HepG2 (cell line): ENCODE measurements around the gene RAE1. TPM values are rescaled to one million over a fixed set of nuclear protein-coding genes. Genes with fewer than 3 reads are reported as not detected.

Experiments
- ATAC-seq: fragments of 200-7000 bp; cut with Tn5 transposase; 3 replicates; pipeline ENCODE4 v1.9.1; 2020; ENCODE audit warnings: mild to moderate bottlenecking, moderate library complexity
- BruUV-seq: library from RNA; stranded (reverse); fragments of 400-500 nt; replicated peaks from 2 replicates; lab custom pipeline; 2021; lab: Mats Ljungman, UMichigan
- CTCF ChIA-PET: fragments of 300-600 bp; formaldehyde crosslinking; extraction: SDS; loops from one replicate; lab custom pipeline; 2021; ENCODE audit warnings: low total read pairs, inconsistent platforms, low intra/inter-chr PET ratio; lab: Yijun Ruan, JAX
- POLR2A ChIA-PET: fragments of 350-600 bp; sonication (Branson Sonifier 250); formaldehyde crosslinking; loops from one replicate; lab custom pipeline; 2020; ENCODE audit warnings: antibody characterized with exemption, inconsistent platforms; lab: Yijun Ruan, JAX
- DNase-seq: peaks from one replicate; pipeline ENCODE4 v3.0.0-alpha.2; 2015; ENCODE audit warnings: low spot score
- FAIRE-seq: peaks from 3 replicates; lab custom pipeline; 2011; peaks lifted over from hg19 to GRCh38; lab: Jason Lieb, UNC
- H2AFZ ChIP-seq: one replicate; pipeline ENCODE4 v1.6.1; 2011; ENCODE audit warnings: low read length, inconsistent platforms
- H3K27ac ChIP-seq: fragments of 300-600 bp; 3 replicates; pipeline ENCODE4 v1.8.0; 2011; ENCODE audit warnings: mixed run types, mild to moderate bottlenecking, mixed read lengths, low read length, inconsistent platforms; ENCODE audit not compliant: insufficient read depth; ENCODE audit errors: extremely low read length
- H3K27me3 ChIP-seq, 2 experiments: fragments of 200-600 bp in 1 of 2; 2 replicates in 1 of 2; 3 replicates in 1 of 2; pipeline versions ENCODE4 v1.6.0 to v1.8.0; 2011; ENCODE audit warnings: low read length in 2 of 2, mild to moderate bottlenecking in 2 of 2, moderate library complexity in 2 of 2, inconsistent platforms in 1 of 2; ENCODE audit not compliant: insufficient read depth in 2 of 2, control insufficient read depth in 1 of 2
- H3K36me3 ChIP-seq, 2 experiments: fragments of 200-600 bp in 1 of 2; replicated peaks in 1 of 2; 2 replicates in 1 of 2; 3 replicates in 1 of 2; pipeline versions ENCODE4 v1.5.1 to v1.8.0; 2011; ENCODE audit warnings: low read length in 2 of 2, inconsistent platforms in 1 of 2; ENCODE audit not compliant: insufficient read depth in 2 of 2, control insufficient read depth in 1 of 2
- H3K4me1 ChIP-seq: 2 replicates; pipeline ENCODE4 v1.5.1; 2012; ENCODE audit warnings: low read length, inconsistent platforms; ENCODE audit not compliant: insufficient read depth
- H3K4me2 ChIP-seq: 2 replicates; pipeline ENCODE4 v1.6.0; 2011; ENCODE audit warnings: low read depth, low read length, inconsistent platforms
- H3K4me3 ChIP-seq, 3 experiments: fragments of 200-600 bp in 1 of 3; sonication (generic), shearing (Covaris generic) in 1 of 3; replicated peaks in 1 of 3; 2 replicates each; pipeline ENCODE4 v1.5.1; 2011 to 2016; ENCODE audit warnings: low read length in 3 of 3, inconsistent platforms in 2 of 3, low read depth in 2 of 3, mild to moderate bottlenecking in 2 of 3, control low read depth in 1 of 3, mixed read lengths in 1 of 3; ENCODE audit not compliant: insufficient read depth in 1 of 3
- H3K79me2 ChIP-seq: one replicate; pipeline ENCODE4 v1.6.1; 2011; ENCODE audit warnings: low read length, inconsistent platforms; ENCODE audit not compliant: insufficient read depth
- H3K9ac ChIP-seq: 2 replicates; pipeline ENCODE4 v1.6.0; 2011; ENCODE audit warnings: mild to moderate bottlenecking, low read depth, low read length, inconsistent platforms; ENCODE audit not compliant: insufficient read depth
- H3K9me3 ChIP-seq: 2 replicates; pipeline ENCODE4 v1.5.1; 2012; ENCODE audit warnings: mild to moderate bottlenecking, low read length
- H4K20me1 ChIP-seq: 2 replicates; pipeline ENCODE4 v1.6.0; 2011; ENCODE audit warnings: inconsistent platforms, mild to moderate bottlenecking, low read length, moderate library complexity; ENCODE audit not compliant: insufficient read depth
- ERF ChIP-seq: IDR thresholded peaks from 2 replicates; pipeline ENCODE4 v1.6.1; 2018; ENCODE audit warnings: missing biosample characterization, missing genetic modification reagents
- SETDB1 ChIP-seq: sonication (generic); formaldehyde crosslinking; IDR thresholded peaks from 2 replicates; pipeline ENCODE4 v1.5.1; 2020; ENCODE audit warnings: missing genetic modification reagents, mild to moderate bottlenecking, borderline replicate concordance
- SRSF4 ChIP-seq: fragments of 200-400 bp; formaldehyde crosslinking; IDR thresholded peaks from one replicate; pipeline ENCODE4 v1.6.1; 2018; ENCODE audit warnings: mild to moderate bottlenecking, low read depth, low read length, moderate library complexity; ENCODE audit not compliant: poor library complexity, severe bottlenecking
- TOPORS ChIP-seq: sonication (generic); formaldehyde crosslinking; IDR thresholded peaks from 2 replicates; pipeline ENCODE4 v1.8.0; 2023; ENCODE audit warnings: mild to moderate bottlenecking, missing genetic modification reagents
- ZNF10 ChIP-seq: sonication (generic); formaldehyde crosslinking; IDR thresholded peaks from 2 replicates; pipeline ENCODE4 v1.4.0; 2020; ENCODE audit warnings: mild to moderate bottlenecking, low read depth, missing genetic modification reagents, borderline replicate concordance
- ZNF547 ChIP-seq: sonication (generic); formaldehyde crosslinking; IDR thresholded peaks from 2 replicates; pipeline ENCODE4 v1.5.1; 2020; ENCODE audit warnings: mild to moderate bottlenecking, missing genetic modification reagents
- WGBS: methylation state at CpG from one replicate; pipeline ENCODE4 v1.1.6; 2017; ENCODE audit warnings: low lambda C conversion rate; 5-methylcytosine and 5-hydroxymethylcytosine counted together
- in situ Hi-C: cut with HindIII; loops from 2 replicates; pipeline ENCODE4 v1.10.0; 2017; ENCODE audit warnings: low pct_unique_long_range_greater_than_20kb; ENCODE audit not compliant: extremely low pct_ligation_motif_present
- intact Hi-C: fragments of 100-400 bp; cut with micrococcal nuclease; formaldehyde crosslinking; loops from one replicate; pipeline ENCODE4 v1.10.0; 2022; ENCODE audit not compliant: unreplicated experiment
- polyA plus RNA-seq, 8 experiments: library from polyadenylated mRNA; depleted of rRNA in 3 of 8; stranded (reverse) in 7 of 8; unstranded in 1 of 8; fragments of >200 nt; fragmentation: Illumina TruSeq in 4 of 8; extraction: Trizol in 4 of 8; gene quantifications; 2 replicates each; pipeline versions ENCODE4 v1.2.1 to v1.2.3, GENCODE V29; 2011 to 2016; ENCODE audit warnings: low read depth in 4 of 8, missing spikeins in 1 of 8, mixed read lengths in 1 of 8; ENCODE audit not compliant: insufficient read depth in 1 of 8
- total RNA-seq, 5 experiments: library from RNA; depleted of rRNA; stranded (reverse); fragments of >200 nt; fragmentation: Illumina TruSeq; extraction: Trizol; gene quantifications; 2 replicates each; pipeline ENCODE4 v1.2.3, GENCODE V29; 2016; ENCODE audit warnings: low read depth in 1 of 5
- TF ChIP-seq, protein P1 (sequence below): sonication (generic); formaldehyde crosslinking; IDR thresholded peaks from 2 replicates; pipeline ENCODE4 v1.9.0; 2021; ENCODE audit warnings: missing genetic modification reagents, borderline replicate concordance

RAE1 gene
- total and polyA plus RNA-seq, 2 of the 13 experiments (the other 11 are each of a cell fraction or from before 2014, with no cell fraction given): 36.1 to 72.9 TPM

DNA sequence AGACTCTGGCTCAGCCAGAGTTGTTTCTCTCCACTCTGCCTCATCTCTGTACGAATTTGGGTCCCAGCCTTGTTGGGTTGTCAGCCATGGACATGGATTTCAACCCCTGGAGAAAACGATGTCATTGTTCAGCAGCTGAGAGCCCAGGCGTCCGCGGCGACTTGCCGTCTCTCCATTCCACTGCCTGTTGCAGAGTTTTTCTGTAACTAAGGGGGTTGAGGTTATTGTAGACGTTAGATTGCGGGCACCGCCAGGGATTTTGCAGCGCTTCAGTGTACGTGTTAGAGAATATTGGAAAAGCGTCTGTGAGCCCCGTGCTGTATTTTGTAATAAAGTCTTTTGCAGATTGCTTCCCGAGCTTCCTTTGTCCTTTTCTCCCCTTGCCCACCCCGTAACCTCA is 27.1 kb downstream of the RAE1 start:
- Histone ChIP-seq H3K4me3 (no peak overlapping the region), H3K9me3 (no peaks in the 10 kb centered on the region), H3K79me2 (no peaks in the 10 kb centered on the region), H2AFZ (no peak overlapping the region), H3K27ac (no peak overlapping the region), H3K4me1 (no peaks in the 10 kb centered on the region), H3K27me3 (no peaks in the 10 kb centered on the region), H3K4me2 (no peak overlapping the region), H3K36me3 (peaks cover 50 to 64% of the 10 kb centered on the region in 2 experiments), H3K9ac (no peak overlapping the region), H4K20me1 (0 out of 2 replicates have a peak, but pooled peaks cover 4% of the 10 kb centered on the region)
- intact Hi-C loops (no loop called here), in situ Hi-C loops (loop anchor here (25.0 kb wide), 1 partner anchor 834 kb away; no protein-coding TSS in a partner anchor)
- WGBS: 94% methylated on average over 16 of the region's 16 CpGs
- FAIRE-seq: no peak
- no peak for ATAC-seq
- no peak for DNase-seq
- CTCF ChIA-PET: no interaction called here
- POLR2A ChIA-PET: no interaction called here
- no TSS peak for BruUV-seq
- TF ChIP-seq SRSF4: no peak
- no peak for TF ChIP-seq ZNF10 (CRISPR knock-in tag)
- TF ChIP-seq TOPORS (CRISPR knock-in tag): no peak
- TF ChIP-seq ERF (CRISPR knock-in tag): no peak
- no peak for TF ChIP-seq ZNF547 (CRISPR knock-in tag)
- no peak for TF ChIP-seq SETDB1 (CRISPR knock-in tag)
- TF ChIP-seq, protein P1, sequence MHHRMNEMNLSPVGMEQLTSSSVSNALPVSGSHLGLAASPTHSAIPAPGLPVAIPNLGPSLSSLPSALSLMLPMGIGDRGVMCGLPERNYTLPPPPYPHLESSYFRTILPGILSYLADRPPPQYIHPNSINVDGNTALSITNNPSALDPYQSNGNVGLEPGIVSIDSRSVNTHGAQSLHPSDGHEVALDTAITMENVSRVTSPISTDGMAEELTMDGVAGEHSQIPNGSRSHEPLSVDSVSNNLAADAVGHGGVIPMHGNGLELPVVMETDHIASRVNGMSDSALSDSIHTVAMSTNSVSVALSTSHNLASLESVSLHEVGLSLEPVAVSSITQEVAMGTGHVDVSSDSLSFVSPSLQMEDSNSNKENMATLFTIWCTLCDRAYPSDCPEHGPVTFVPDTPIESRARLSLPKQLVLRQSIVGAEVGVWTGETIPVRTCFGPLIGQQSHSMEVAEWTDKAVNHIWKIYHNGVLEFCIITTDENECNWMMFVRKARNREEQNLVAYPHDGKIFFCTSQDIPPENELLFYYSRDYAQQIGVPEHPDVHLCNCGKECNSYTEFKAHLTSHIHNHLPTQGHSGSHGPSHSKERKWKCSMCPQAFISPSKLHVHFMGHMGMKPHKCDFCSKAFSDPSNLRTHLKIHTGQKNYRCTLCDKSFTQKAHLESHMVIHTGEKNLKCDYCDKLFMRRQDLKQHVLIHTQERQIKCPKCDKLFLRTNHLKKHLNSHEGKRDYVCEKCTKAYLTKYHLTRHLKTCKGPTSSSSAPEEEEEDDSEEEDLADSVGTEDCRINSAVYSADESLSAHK: no peak
